Subcutaneous abdominal adipose tissue (tissue), 5 donors: Measurements from ENCODE around the gene ADAMTS5.

Experiments used
- H3K27ac ChIP-seq: one replicate; pipeline ENCODE4 v1.7.0; 2013; ENCODE audit warnings: low read depth, mild to moderate bottlenecking, inconsistent platforms, low read length, moderate library complexity
- H3K27me3 ChIP-seq, 5 donors: one replicate each; pipeline ENCODE4 v1.7.0; 2013; ENCODE audit warnings: low read length in 5 of 5, inconsistent platforms in 1 of 5; ENCODE audit not compliant: control insufficient read depth in 5 of 5, insufficient read depth in 4 of 5
- H3K36me3 ChIP-seq, 5 donors: one replicate each; pipeline ENCODE4 v1.7.0; 2013; ENCODE audit warnings: low read length in 5 of 5; ENCODE audit not compliant: control insufficient read depth in 5 of 5, insufficient read depth in 5 of 5
- H3K4me1 ChIP-seq, 5 donors: one replicate each; pipeline ENCODE4 v1.7.0; 2013; ENCODE audit warnings: low read length in 5 of 5, mild to moderate bottlenecking in 3 of 5, moderate library complexity in 1 of 5; ENCODE audit not compliant: control insufficient read depth in 5 of 5, insufficient read depth in 5 of 5
- H3K4me3 ChIP-seq, 5 donors: one replicate each; pipeline ENCODE4 v1.7.0; 2013; ENCODE audit warnings: low read length in 5 of 5, low read depth in 1 of 5
- H3K9ac ChIP-seq, 5 donors: one replicate each; pipeline ENCODE4 v1.7.0; 2013; ENCODE audit warnings: low read length in 5 of 5, mild to moderate bottlenecking in 4 of 5, moderate library complexity in 3 of 5
- H3K9me3 ChIP-seq, 5 donors: one replicate each; pipeline ENCODE4 v1.7.0; 2013; ENCODE audit warnings: low read length in 5 of 5; ENCODE audit not compliant: control insufficient read depth in 5 of 5
- donor health status: healthy.
- donor health status: healthy.
- donor health status: healthy.
- donor health status: healthy.
- donor health status: healthy.

ADAMTS5 gene

DNA sequence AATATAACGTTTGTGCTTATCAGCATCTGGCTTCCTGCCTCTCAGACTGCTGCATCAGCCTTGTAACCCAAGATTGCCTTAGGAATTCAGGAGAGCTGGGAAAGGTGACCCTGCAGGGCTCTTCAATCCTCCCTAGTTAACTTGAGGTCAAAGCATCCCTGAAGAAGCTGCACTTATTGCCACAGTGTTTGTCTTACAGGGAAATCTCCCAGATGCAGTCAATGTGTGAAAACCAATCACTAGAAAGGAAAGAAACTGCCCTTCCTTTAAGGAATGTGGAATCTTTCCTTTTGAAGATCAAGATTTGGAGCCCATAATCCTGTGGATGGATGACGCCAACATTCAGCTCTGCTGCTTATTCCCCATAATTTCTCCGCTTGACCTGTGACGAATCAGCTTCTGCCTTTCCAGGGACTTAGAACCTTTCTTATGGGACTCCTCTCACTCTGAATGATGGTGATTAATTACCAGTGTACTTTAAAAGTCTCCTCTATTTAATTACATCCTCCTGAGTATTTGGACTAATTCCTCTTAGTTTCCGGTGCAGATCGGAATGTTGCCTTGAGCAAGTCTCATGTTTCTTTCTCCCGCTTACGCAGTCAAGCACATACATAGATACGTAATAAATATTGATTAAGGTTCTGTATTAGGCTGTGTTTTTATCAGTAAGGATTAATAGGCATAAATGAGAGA lies 14.4 kb downstream of the ADAMTS5 start:
- Histone ChIP-seq H3K9me3 (no peaks in the 10 kb centered on the region), H3K4me3 (no peak overlapping the region), H3K27me3 (no peaks in the 10 kb centered on the region), H3K36me3 (peaks cover 10 to 36% (median 32%) of the 10 kb centered on the region in 5 donors), H3K4me1 (peaks cover 0 to 43% (median 35%) of the 10 kb centered on the region in 5 donors), H3K9ac (no peak overlapping the region), H3K27ac (no peak overlapping the region)

DNA sequence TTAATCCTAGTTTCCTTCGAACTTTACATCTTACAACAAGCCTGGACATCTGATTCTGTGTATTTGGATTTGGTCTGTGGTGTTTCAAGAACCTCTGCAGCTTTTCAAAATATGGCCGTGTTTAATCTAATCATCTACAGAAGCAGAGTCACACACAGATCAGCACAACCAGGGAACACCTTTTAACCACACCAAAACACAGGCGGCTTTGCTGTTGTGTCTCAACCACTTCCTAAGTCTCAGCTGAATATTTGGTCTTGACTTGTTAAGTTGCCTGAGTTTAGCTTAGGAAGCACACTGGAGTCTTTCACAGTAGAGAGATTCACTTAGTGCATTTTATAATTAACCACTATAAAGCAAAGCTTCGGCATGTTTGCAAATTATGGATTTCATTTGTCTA lies 17.1 kb downstream of the ADAMTS5 start:
- Histone ChIP-seq H3K36me3 (peaks cover 10 to 36% (median 30%) of the 10 kb centered on the region in 5 donors), H3K4me3 (no peak overlapping the region), H3K9me3 (no peaks in the 10 kb centered on the region), H3K9ac (no peak overlapping the region), H3K27me3 (no peaks in the 10 kb centered on the region), H3K4me1 (peaks cover 12 to 49% (median 37%) of the 10 kb centered on the region in 5 donors), H3K27ac (no peak overlapping the region)

DNA sequence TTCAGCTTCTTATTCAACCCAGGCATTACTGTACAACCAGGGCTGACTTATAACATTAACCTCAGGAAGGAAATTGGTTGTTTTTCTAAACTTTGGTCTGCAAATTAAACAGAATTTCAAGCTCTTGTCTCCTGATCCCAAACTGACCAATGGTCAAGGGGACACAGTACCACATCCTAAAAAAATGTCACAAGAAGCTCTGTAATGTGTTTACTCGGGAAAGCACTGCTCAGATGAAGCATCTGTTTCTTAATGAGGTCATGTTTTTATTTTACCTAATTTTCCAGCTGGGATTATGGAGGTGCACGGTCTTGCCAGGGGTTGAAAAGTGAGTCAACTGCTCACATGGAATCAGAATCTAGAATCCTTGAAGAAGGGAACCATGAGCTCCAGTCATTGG lies 18.7 kb downstream of the ADAMTS5 start:
- peak overlapping the region; percentile 92 for H3K27ac ChIP-seq

DNA sequence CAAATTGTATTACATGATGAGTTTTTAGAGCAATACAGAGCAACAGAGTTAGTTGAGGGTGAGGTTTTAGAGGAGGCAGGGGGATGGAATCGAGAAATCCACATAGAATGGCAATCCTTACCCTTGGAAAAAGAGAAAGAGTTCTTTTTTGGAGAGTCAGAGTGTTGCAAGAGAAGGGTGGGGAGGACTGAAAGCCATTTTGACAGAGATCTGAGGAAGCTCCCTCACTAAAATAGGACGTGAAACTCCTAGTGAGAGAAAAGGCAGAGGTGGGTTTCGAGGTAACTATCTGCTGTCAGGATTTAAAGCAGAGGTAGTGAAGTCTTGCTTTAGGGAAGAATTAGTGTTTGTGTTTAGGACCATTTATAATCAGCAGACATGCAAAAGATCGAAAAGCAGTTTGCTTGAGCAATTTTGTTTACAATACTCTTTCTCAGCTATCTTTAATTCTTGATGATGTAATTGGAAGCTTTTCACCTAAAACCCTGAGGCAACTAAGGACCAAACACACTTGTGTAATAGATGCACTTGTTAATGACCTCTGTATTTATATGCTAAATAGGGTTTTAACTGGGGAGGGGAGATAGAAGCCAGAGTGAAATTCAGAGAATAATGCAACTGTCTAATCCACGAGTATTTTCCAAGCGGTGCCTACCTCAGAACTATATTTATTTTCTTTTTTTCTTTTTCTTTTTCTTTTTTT lies 20.0 kb downstream of the ADAMTS5 start:
- Histone ChIP-seq H3K4me3 (no peak overlapping the region), H3K36me3 (peaks cover 6 to 23% (median 12%) of the 10 kb centered on the region in 5 donors), H3K27ac (peak overlapping the region; percentile 92), H3K4me1 (peaks cover 12 to 44% (median 38%) of the 10 kb centered on the region in 5 donors), H3K27me3 (no peaks in the 10 kb centered on the region), H3K9me3 (no peaks in the 10 kb centered on the region), H3K9ac (peak overlapping the region in 3 of 5 donors; percentile 9 to 58 (median 42))

More for the DNA sequence above, 18.7 kb downstream of the ADAMTS5 start:
- Histone ChIP-seq H3K9me3 (no peaks in the 10 kb centered on the region), H3K4me3 (no peak overlapping the region), H3K36me3 (peaks cover 5 to 27% (median 21%) of the 10 kb centered on the region in 5 donors), H3K4me1 (peaks cover 12 to 56% (median 39%) of the 10 kb centered on the region in 5 donors), H3K27me3 (no peaks in the 10 kb centered on the region), H3K9ac (no peak overlapping the region)

DNA sequence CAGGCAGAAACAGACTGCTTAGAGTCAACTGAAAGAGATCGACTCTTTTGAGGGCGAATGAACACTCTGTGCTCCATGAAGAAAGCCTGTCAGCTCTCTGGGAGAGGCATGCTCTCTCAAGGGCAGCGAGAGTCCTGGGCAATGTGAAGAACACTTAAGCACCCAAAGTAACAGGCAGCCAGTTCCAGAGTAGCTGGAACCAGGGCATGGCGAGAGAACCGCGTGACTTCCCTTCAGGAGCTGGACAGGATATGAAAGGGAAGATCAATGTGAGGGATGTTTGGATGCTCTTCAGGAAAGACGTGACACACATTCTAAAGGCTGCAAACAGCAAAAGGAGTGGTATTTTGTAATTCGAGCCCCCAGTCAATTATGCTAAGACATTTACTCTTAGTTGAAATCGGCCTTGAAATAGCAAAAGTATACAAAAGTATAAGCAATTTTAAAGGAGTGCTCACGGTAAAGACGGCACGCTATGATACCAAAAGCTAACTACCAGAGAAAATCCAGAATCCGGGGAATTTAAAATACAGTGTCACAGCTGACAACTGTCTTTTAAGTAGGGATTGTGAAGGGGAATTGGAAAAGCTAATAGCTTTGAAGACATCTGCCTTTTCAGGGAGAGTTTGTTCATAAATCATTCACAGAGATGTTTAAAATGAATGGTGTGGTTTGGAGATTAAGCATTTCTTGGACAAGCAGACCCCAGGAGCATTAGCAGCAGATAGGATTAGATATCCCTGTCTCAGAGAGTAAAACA lies 20.8 kb downstream of the ADAMTS5 start:
- Histone ChIP-seq H3K4me3 (peak overlapping the region in 1 of 5 donors; percentile 5), H3K9ac (peak overlapping the region in 3 of 5 donors; percentile 9 to 58 (median 42)), H3K27me3 (no peaks in the 10 kb centered on the region), H3K36me3 (peaks cover 6 to 23% (median 11%) of the 10 kb centered on the region in 5 donors), H3K9me3 (no peaks in the 10 kb centered on the region), H3K4me1 (peaks cover 12 to 49% (median 38%) of the 10 kb centered on the region in 5 donors), H3K27ac (peak overlapping the region; percentile 92)

DNA sequence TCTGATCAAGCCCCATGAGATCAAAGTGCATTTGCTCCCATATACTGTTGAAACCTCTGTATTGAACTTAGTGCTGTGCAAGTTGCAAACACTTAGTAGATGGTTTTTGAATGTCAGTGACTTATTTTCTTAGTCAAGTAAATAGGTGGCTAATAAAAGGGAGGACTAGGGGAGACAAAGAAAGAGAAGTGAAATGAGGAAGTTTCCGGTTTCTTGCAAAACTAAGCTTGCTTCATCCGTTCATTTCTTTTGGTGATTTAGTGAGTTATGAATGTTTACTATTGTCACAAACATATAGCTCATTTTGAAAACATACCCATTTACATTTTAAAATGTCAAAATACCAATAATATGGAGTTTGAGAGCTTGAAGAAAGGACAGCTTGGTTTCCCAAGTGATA lies 23.0 kb downstream of the ADAMTS5 start:
- Histone ChIP-seq H3K4me1 (peaks cover 12 to 67% (median 51%) of the 10 kb centered on the region in 5 donors), H3K9me3 (no peaks in the 10 kb centered on the region), H3K27ac (peak overlapping the region; percentile 92), H3K9ac (no peak overlapping the region), H3K36me3 (peaks cover 0 to 14% (median 6%) of the 10 kb centered on the region in 5 donors), H3K27me3 (no peaks in the 10 kb centered on the region), H3K4me3 (no peak overlapping the region)

DNA sequence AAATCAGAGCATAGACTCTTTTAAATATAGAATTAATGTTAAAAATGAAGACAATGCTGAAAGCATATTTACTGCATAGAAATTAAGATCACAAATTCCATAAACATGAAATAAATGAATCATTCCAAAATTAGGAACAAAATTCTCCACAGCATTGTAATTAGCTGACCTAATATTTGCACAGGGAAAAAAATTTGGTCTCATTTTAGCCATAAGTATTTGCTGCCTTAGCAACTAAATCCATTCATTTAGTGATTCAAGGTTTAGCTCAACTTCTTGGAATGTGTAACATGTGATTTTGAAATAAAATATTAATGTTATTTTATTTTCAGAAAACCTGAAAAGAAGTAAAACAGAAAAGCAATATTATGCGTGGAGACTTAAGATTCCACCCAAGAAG lies 25.5 kb downstream of the ADAMTS5 start:
- H3K9me3 ChIP-seq = no peaks in the 10 kb centered on the region

DNA sequence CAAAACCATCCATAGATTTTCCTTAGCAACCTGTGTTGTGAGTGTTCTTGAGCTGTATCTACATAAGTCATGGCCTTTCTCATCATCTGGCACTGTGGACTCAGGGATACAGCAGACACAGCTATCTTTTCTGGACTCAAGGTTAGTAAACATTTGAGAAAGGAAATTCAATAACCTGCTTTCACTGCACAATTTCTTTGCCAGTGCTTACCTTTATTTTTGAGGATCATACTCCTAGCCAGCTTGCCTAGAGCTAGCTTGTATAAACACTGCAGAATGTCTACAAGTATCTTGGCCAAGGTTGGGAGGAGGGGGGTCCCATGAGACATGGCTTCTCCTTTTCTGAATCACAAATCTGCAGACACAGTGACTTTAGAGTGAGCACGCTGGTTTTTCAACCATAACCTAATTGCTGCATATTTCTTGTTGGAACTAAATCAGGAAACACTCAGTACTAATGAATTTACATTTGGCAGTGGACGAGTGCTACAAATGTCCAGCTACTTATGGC lies 27.2 kb downstream of the ADAMTS5 start:
- Histone ChIP-seq H3K4me1 (peaks cover 0 to 37% (median 25%) of the 10 kb centered on the region in 5 donors), H3K9ac (no peak overlapping the region), H3K9me3 (no peaks in the 10 kb centered on the region), H3K27me3 (no peaks in the 10 kb centered on the region), H3K27ac (peak overlapping the region; percentile 65), H3K4me3 (no peak overlapping the region), H3K36me3 (peaks cover 5 to 15% (median 14%) of the 10 kb centered on the region in 5 donors)

More for the DNA sequence above, 25.5 kb downstream of the ADAMTS5 start:
- no peaks in the 10 kb centered on the region for H3K27me3 ChIP-seq
- no peak overlapping the region for H3K4me3 ChIP-seq
- H3K4me1 ChIP-seq = peaks cover 8 to 49% (median 37%) of the 10 kb centered on the region in 5 donors
- H3K36me3 ChIP-seq = peaks cover 0 to 14% (median 6%) of the 10 kb centered on the region in 5 donors
- no peak overlapping the region for H3K9ac ChIP-seq
- peak overlapping the region; percentile 65 for H3K27ac ChIP-seq

DNA sequence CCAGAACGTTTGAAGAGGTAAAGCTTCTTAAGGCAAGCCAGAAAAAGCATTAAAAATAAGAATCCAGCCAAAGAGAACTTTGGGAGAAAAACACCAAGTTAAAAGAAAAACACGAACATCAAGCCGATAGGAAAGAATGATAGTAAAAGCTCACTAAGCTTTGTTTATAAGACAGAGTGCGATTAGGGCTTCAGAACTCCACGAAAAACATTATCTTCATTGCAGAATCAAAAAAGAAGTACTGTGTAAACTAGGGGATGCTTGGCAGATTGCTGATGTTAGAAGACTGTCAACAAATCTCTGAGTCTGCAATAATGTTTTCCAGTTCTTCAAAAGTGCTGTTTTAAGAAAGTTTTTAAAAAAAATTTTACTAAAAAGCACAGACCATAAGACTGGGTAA lies 30.2 kb downstream of the ADAMTS5 start:
- Histone ChIP-seq H3K4me3 (no peak overlapping the region), H3K9me3 (no peaks in the 10 kb centered on the region), H3K9ac (no peak overlapping the region), H3K27ac (no peak overlapping the region), H3K27me3 (no peaks in the 10 kb centered on the region), H3K36me3 (peaks cover 13 to 43% (median 34%) of the 10 kb centered on the region in 5 donors), H3K4me1 (peaks cover 0 to 23% (median 19%) of the 10 kb centered on the region in 5 donors)
